ENCODE measurements around the gene PPT2.
"Not testable (repeated sequence)": the region's sequence is repeated elsewhere in the genome, so short reads cannot be mapped to it uniquely, and the experiment has no call there.

PPT2 gene

DNA sequence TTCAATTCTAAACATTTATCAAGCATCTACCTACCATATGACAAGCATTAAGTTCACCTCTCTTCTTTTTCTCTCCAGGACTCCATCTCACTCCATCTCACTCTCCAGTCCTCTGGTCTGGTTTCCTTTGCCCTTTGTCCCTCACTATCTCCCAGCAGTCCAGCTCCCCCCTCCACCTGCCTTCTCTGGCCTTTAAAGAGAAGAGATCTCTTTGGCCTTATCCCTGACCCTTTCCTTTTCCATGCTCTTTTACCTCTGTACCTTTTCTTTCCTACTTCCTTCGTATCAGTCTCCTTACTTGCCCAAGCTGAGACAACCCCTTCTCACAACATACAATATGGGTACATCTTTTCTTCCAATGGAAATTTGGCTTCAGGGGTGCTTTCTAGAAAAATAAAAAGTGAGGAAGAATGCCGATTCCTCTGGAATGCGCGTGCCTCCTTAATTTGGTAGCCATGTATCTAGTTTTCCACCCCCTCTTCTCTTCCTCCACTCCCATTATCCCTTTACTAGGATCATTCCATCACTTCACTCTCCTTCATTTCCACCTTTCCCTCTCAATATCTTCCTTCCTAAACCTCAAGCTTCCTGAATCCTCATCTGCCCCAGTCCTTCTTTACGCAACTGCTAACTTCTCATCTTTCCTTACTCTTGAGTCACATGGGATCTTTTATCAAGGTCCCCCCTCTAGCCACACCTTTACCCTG, 22.7 kb downstream of the PPT2 start:
- DNase-seq (ENCODE audit: low read depth), result no peak

DNA sequence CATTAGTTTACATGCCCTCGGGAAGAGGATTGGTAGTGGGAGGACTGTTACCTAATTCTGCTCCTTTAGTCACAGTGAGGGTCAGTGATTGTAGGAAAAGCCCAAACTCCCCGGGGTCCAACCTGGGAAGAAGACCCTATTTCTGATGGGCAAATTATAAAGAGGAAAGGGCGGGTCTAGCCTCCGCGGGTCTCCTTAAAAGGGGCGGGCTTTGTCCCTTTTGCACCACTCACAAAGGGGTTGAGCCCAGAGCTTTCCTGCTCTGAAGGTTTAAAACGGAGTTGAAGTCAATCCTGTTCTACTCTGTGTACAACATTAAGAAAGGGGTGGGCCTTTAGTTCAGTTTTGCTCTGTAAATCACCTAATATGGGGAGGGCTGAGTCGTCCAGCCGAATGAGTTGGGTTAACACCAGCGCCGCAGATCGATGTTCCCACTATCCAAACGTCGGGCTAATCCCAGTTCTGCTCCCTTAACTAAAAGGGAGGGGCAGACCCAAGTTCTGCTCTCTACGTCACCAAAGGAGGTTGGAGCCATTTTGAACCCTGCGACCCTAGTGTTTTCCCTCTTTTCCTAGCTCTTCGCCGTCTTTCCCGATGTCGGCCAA, 23.3 kb downstream of the PPT2 start:
- no peak for DNase-seq (ENCODE audit: low read depth)

DNA sequence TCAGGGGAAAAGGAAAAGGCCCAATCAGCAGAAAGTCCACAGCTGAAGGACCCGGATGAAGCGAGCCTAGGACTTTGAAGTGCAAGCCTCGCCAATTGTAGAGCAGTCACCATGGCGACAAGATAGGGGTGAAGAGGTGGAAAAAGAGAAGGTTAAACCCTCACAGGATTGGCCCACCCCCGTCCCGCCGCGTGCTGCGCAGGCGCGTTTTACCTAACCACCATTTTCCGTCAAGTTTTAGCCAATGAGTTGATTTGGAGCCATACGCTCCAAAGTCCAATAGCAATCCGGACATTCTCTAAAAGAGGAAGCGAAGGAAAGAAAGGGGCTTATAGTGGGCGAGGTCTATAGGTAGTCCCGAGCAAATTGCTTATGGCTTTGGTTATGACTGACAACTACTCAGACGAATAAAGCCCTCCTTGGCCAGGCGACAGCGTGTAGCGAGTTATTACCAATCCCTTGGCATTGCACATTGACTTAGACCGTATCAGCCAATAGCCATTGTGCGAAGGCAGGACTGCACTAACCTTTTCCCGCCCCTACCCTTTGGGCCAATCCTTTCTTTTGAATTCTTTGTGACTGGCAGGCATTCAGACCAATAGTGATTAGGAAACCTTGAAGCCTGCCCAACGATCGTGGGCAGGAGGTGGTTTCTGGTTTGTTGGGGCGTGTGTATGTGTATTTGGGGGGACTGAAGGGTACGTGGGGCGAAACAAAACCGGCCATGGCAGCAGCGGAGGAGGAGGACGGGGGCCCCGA, 24.0 kb downstream of the PPT2 start, which contains the start of gene RNF5:
Gene RNF5 (plus strand): TSS at position 618 of the 759 bp plus-strand sequence. CDS start 107 bp downstream, at position 725.
- peak; percentile 86 for DNase-seq (ENCODE audit: low read depth)

DNA sequence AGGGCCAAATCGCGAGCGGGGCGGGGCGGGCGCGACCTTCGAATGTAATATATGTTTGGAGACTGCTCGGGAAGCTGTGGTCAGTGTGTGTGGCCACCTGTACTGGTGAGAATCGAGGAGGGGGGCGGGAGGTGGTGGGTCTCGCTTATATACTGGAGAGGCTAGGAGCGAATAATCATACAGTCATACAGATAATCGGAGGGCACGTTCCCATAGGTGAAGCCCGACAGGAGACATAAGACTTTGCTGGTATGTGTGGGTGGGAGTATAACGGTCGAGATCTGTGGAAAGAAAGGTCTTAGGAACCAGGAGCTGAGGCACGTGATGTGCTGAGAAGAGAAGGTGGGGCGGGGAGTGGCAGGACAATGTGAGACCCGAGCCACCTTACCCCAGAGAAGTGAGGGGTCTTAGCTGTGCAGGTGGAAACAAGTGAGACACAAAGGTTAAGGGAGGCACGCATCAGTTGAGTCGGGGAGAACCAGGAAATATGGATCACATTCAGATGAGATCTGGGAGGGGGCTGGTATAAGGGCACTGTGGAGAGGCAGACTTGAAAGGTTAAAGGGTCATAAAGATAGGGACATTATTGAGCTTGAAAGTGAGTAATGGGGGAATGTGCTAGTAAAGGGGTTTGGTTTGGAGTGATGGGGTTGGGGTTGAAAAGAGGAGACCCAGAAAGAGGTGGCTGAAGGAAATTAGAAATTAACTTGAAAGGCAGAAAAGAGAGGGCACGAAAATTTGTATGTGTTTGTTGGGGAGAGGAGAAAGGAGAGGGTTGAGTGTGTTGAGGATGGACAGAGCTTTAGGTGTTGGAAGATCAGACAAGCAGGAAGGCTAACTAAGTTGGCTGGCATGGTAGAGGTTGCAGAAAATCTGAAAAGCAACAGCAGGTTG, 24.9 kb downstream of the PPT2 start:
- no peak for DNase-seq (ENCODE audit: low read depth)

DNA sequence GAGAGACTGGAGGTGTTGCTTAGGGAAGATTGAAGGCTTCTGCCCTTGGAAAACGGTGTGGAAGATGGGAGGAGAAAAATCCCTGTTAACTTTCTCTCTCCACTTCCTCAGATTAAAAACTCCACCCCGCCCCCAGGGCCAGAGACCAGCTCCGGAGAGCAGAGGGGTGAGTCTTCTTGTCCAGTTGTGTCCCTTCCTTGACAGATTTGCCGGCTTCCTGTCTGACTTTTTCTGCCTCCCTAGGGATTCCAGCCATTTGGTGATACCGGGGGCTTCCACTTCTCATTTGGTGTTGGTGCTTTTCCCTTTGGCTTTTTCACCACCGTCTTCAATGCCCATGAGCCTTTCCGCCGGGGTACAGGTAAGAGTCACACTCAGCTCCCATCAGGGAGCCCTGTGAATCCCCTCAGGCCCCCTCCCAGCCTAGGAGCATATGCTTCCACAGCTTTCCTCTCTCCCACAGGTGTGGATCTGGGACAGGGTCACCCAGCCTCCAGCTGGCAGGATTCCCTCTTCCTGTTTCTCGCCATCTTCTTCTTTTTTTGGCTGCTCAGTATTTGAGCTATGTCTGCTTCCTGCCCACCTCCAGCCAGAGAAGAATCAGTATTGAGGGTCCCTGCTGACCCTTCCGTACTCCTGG, 25.9 kb downstream of the PPT2 start:
- DNase-seq (ENCODE audit: low read depth), result no peak

DNA sequence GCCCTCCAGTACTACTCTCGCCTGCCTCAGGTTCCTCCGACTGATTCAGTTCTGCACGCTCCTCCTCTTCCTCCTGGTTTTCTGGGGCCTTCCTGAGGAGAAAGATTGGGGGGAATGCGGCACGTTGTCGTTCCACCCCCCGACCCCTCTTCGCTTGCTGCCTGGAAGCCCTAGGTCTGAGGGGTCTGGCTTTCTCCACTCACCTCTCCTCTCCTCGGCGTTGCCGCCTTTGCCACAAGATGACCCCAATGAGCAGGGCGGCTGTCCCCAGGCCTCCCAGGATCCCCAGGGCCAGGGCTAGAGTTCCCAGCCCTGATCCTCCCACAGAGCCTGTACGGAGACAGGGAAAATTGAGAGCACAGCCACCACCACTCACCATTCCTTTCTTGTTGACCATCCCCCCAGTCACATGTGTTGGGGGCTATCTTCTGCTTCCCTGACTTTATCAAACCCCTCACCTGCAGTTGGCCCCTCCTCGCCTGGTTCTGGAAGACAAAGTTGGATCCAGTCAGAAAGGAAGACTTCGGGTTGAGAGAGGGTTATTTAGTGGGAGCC, 27.3 kb downstream of the PPT2 start:
- no peak for DNase-seq (ENCODE audit: low read depth)

DNA sequence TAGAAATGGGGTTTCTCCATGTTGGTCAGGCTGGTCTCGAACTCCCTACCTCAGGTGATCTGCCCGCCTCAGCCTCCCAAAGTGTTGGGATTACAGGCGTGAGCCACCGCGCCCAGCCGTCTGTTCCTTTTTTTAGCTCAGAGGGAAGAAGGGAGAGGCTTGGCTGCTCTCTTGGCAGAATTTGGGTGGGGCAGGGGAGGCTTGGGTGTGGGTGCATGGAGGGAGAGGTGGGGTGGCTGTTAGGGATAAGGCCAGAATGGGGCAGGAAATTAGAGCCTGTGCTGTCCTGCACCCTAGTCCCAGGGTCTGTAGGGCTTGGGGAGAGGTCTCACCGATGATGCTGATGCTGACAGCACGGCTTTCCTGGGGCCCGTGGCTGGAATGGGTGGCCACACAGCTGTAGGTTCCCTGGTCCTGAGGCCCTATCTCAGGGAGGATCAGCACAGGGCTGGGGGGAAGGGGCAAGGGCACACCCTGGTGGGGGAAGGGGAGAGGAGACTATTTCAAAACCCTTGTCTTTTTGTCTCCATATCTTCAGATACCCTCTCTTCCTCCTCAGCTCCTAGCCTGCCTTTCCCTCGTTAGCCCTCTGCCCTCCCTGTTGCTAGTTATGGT, 28.1 kb downstream of the PPT2 start:
- DNase-seq (ENCODE audit: low read depth), result no peak

DNA sequence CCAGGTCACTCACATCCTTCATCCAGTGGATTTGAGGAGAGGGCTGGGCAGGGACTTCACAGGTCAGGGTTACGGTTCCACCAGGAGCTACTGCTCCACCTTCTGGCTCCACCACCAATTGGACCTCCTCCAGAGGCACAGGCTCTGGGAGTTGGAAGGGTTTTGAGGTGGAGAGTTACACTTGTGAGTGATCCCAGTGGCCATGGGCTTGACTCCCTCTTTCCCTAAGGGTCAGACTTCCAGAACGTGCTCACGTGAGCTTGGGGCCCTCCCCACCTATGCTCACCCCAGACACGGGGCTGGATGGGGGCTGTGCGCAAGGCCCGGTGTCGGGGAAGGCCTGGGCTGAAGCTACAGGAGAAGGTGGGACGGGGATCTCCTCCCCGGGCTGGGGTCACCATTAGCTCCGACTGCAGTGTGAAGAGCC, 28.6 kb downstream of the PPT2 start:
- DNase-seq (ENCODE audit: low read depth), result no peak

DNA sequence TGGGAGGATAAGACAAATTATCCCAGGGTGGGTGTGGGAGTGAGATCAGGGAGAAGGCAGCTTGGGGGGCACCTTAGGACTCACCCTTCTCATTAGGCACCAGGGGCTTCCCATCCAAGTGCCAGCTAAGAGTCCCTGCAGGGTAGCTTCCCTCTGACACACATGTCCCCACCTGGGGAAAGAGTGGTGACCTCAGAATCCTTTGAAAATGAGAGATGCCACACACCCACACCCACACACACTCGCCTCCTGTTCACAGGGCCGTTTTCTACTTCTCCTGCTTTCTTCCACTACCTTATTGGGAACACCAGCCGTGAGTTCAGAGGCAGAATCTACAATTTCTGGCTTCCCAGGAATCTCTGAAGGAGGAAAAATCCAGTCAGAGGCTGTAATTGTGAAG, 29.1 kb downstream of the PPT2 start:
- no peak for DNase-seq (ENCODE audit: low read depth)

DNA sequence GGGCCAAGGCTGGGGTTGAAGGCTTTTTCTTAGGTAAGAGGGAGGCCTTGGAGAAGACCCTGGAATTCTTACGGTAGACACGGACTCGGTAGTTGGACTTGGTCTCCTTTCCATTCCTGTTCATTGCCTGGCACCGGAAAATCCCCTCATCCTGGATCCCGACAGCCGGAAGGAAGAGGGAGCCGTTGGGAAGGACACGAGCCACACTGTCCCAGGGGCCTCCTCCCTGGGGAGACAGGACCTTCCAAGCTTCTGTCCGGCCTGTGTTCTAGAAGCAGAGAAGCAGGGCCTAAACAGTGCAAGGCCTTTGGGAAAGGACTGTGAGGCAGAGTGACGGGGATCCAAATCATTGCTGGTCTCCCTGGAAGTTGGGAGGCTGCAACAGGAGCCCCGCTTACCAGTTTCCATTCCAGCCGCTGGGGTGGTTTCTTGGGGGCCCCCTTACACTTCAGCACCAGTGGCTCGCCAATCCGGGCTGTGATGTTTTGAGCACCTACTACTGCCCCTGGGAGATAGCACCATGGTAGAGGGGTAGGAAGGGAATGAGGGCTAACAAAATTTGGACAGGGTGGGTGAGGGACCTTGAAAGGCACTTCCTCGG, 29.6 kb downstream of the PPT2 start:
- no peak for DNase-seq (ENCODE audit: low read depth)

DNA sequence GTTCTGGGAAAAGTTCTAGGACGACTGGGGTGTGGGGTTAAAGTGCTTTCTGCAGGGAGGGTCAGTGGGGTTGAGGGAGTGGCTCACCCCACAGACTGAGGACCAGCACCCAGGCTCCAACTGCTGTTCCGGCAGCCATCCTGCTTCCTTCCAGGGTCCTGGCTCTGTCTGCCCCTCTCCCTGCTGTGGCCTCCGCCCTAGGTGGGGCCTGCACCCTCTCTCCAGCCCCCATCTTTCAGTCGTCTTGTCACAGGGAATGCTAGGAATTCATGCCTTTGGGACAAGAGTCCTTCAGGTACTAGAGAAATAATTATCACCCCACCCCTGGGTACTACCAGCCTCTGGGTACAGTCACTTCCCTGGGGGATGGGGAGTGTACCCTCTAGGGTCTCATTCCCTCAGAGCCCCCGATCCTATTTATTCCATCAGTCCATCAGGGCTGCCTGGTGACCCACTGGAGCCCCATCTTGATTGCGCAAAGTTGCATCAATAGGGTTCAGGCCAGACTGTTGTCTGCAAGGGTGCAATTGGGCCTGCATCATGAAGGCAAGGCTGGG, 30.2 kb downstream of the PPT2 start, which contains the start of gene AGER:
Gene AGER (minus strand): TSS at position 170 of the 557 bp plus-strand sequence. CDS start 31 bp downstream, at position 139.
- no peak for DNase-seq (ENCODE audit: low read depth)

DNA sequence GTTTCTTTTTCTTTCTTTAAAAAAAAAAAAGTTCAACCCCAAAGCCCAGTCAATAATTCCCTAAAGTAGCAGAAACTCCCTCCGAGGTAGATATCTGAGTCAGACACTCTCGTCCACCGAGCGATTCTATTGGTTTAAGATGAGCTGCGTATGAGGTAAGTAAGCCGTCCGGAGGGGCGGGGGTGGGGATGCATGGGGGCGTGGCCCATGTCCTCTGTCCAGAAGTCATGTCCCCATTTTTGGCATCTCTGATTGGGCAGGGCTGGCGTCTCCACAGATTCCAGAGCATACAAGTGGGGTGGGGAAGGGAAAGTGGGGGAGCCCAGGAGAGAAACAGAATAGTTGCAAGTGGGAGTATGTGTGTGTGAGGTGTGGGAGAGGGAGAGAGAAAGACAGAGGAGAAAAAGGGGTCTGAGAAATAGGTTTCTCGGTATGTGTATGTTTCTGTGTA, 31.8 kb downstream of the PPT2 start:
- DNase-seq (ENCODE audit: low read depth), result peak; percentile 55

DNA sequence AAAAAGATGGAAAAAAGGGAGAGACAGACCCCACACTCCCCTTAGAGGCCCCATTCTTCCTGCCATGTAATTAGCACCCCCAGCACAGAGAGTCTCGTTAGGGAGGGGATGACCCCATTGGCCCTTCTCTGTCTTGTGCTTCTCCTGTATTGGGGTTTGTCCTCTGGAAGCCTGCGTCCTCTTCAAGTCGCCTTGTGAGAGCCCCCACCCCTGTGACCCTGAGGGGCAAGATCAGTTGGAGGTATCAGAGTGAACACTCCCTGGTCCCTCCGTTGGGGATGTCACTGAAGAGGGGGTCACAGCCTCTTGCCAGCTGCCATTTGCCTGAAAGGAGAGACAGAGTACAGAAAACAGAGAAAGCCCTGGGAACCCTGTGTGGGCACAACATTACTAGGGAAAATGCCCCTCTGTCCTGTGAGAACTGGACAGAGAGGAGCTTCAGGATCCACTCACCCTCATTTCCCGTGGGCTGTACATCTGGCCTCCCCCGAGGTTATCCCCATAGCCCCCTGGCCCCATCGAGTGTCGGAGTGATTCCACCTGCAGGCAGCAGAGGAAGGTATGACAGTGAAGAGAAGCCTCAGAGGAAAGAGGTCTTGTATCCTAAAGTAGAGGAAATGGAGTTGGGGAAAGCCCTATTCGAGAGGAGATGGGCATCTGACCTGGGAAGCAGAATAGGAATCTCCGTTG, 32.4 kb downstream of the PPT2 start:
- DNase-seq (ENCODE audit: low read depth), result not testable (repeated sequence)

DNA sequence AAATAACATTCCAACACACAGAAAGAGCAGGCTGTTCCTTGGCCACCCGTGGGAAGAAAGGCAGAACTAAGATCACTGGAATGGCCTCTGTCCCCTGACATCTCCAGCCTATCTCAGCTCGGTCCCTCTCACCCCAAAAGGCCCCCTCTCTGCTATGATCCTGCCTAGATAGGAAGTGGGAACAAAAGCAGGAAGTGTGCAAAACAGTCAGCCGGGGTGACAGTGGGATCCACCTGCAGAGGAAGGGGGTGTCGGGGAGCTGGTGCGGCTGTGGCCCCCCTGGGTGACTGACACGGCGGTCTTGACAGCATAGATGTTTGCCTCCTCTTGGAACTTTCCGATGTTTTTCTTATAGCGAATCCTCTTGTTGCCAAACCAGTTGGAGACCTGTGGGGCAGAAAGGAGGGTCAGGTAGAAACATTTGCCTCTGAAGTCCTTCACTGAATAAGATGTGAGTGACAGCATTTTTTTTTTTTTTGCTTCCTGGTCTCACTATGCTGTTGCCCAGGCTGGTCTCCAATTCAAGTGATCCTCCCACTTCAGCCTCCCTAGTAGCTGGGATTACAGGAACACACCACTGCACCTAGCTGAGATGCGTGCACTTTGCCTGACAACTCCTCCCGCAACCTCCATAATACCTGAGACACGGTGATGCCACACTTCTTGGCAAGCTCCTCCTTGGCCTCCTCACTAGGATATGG, 33.2 kb downstream of the PPT2 start:
- DNase-seq (ENCODE audit: low read depth), result no peak

DNA sequence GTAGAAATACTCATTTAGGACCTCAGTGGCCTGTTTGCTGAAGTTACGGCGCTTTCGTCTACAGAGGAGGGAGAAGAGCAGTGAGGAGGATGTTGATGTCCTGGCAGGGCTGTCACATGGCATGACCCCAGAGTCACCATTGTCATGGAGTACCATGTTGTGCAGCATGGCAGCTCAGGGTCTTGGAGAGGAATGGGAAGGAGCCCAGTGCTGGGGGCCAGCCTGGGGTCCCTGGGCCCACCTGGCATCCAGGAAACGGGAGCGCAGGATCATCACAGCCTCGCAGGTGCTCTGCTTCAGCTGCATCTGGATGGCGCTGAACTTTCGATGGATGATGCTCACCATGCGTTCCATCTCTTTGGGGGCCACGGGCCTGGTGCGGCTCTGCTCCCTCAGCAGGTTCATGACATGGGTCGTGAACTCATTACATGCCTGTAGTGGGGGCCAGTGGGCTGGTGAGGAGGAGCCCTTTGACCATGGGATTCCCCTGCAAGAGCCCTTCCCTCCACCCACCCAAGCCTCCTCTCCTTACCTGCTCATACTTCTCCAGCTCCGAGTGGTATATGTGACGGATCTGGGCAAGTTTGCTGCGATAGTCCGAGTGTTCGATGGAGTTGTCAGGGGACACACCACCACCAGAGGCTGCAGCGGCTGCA, 33.9 kb downstream of the PPT2 start:
- not testable (repeated sequence) for DNase-seq (ENCODE audit: low read depth)

DNA sequence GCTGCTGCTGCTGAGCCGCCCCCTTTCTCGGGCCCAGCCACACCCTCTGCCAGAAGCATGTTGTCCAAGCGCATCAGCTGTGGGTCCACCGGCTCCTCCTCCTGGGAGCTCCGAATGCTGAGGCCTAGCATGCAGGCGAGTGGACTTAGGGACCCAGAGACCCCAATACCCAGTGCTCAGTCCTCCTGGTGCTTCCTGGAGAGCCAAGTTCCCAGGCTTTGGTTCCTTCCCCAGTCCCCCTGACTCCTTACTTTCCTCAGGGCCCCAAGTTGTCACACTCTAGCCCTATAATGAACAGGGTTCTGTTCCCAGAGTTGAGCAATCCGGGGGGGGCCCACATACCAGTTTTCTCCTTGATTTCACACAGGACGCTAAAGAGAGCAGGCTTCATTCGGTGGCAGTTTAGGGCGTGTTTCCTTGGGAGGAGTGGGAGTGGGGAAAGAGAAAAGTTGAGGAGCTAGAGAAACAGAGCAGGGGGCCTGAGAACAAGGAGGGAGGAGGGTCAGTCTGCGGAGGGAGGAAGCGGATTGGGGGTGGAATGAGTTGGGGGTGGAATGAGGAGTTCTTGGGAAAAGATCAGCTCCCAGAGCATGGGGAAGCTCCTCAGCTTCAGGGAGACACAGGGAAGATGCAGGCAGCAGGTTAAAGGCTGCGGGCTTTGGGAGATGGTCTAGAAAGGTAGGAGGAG, 34.6 kb downstream of the PPT2 start:
- no peak for DNase-seq (ENCODE audit: low read depth)

DNA sequence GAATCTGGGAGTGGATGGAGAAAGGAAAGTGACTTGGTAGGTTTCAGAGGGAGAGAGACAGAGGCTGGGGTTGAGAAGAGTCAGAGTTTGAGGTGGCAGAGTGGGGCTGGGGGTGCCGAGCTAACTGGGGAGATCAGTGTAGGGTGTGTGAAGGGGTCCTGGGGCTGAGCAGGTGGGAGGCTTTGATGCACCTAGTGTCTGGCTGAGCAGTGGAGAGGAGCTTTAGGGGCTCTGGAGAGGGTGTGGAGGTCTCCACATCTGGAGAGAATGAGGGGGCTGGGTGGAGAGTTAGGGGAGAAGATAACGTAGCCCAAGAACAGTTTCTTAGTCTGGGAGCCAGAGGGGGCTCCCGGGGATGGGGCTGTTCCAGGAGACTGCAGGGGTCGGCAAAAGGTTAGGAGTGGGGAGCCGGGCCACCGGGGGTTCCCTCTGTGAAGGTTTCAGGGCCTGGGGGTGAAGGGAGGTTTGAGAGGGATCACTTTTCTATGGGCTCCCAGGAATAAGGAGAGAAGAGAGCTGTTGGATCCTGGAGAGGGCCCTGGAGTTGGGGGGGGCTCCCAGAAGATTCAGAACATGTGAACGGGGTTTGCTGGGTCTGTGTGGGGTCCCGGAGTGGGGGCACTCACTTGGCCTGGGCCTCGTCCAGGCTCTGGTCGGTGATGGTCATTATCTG, 35.3 kb downstream of the PPT2 start:
- DNase-seq (ENCODE audit: low read depth), result no peak

Measured in activated T-helper 9 cell treated with anti-CD3 and anti-CD28 coated beads, Interleukin-2, amount 50 U/mL, for 16 hours (primary cell).